Heart right ventricle (tissue), 16 donors: ENCODE data around the gene HSPB8. TPM values are rescaled to one million over a fixed set of nuclear protein-coding genes. Genes with fewer than 3 reads are reported as not detected.

ENCODE experiments used
- ATAC-seq, 8 donors: fragments of 200-7000 bp; cut with Tn5 transposase; one replicate each; pipeline ENCODE4 v1.9.1; 2020; ENCODE audit warnings: mild to moderate bottlenecking in 8 of 8, moderate library complexity in 8 of 8, moderate number of reproducible peaks in 1 of 8
- DNase-seq, 2 donors: peaks; one replicate each; pipeline ENCODE4 v3.0.0-alpha.2; 2020
- H3K27ac ChIP-seq, 10 donors: fragments of 200-600 bp; sonication (generic) in 2 of 10; one replicate each; pipeline versions ENCODE4 v1.5.0 to v1.8.0; 2020 to 2022; ENCODE audit warnings: mild to moderate bottlenecking in 3 of 10
- H3K27me3 ChIP-seq, 7 donors: fragments of 200-600 bp; one replicate each; pipeline ENCODE4 v1.8.0; 2021 to 2022; ENCODE audit warnings: mild to moderate bottlenecking in 2 of 7
- H3K36me3 ChIP-seq, 9 donors: fragments of 200-600 bp; sonication (generic) in 1 of 9; one replicate each; pipeline versions ENCODE4 v1.5.0 to v1.8.0; 2020 to 2022; ENCODE audit warnings: mild to moderate bottlenecking in 2 of 9
- H3K4me1 ChIP-seq, 9 donors: fragments of 200-600 bp; sonication (generic) in 1 of 9; one replicate each; pipeline versions ENCODE4 v1.5.0 to v1.8.0; 2020 to 2022; ENCODE audit warnings: mild to moderate bottlenecking in 4 of 9
- H3K4me3 ChIP-seq, 10 donors: fragments of 200-600 bp; sonication (generic) in 2 of 10; one replicate each; pipeline versions ENCODE4 v1.5.0 to v1.8.0; 2020 to 2022; ENCODE audit warnings: mild to moderate bottlenecking in 7 of 10, moderate library complexity in 2 of 10
- H3K9me3 ChIP-seq, 11 donors: fragments of 200-600 bp in 10 of 11; sonication (generic) in 2 of 11; one replicate each; pipeline versions ENCODE4 v1.5.0 to v1.8.0; 2013 to 2022; ENCODE audit warnings: mild to moderate bottlenecking in 2 of 11, control low read depth in 1 of 11, moderate library complexity in 1 of 11
- WGBS, 2 donors: extraction: QIAGEN DNeasy Blood & Tissue Kit; methylation state at CpG; one replicate each; pipeline ENCODE4 v1.1.7; 2013; ENCODE audit warnings: inconsistent platforms in 1 of 2; 5-methylcytosine and 5-hydroxymethylcytosine counted together
- intact Hi-C, 10 donors: fragments of 100-400 bp; cut with DNase I; formaldehyde crosslinking; loops; one replicate each; pipeline versions ENCODE4 v1.11.1 to v1.14.2; 2022
- polyA plus RNA-seq, 2 donors: library from polyadenylated mRNA; stranded (reverse); fragments of 200-250 nt; gene quantifications; one replicate each; pipeline ENCODE4 v1.2.3, GENCODE V29; 2013
- total RNA-seq, 10 donors: library from RNA; stranded (reverse); fragmentation: NEBNext Ultra II Directional in 3 of 10; extraction: Animal tissue kit (Norgen Biotek cat#: 25700) in 3 of 10; gene quantifications; one replicate each; pipeline versions ENCODE4 v1.2.1 to v1.2.4, GENCODE V29; 2021 to 2023
- TF ChIP-seq, protein P1 (sequence below), 9 donors: fragments of 200-600 bp; sonication (generic) in 2 of 9; IDR thresholded peaks; one replicate each; pipeline versions ENCODE4 v1.5.0 to v1.8.0; 2021 to 2022; ENCODE audit warnings: antibody characterized with exemption in 9 of 9, mild to moderate bottlenecking in 5 of 9, moderate library complexity in 1 of 9
- donor health status: Arrhythmogenic right ventricular cardiomyopathy.
- donor health status: ischemic (EF 13 %, LVEDD 7.1; RV severe dilation, severe dysfunction).
- donor health status: healthy with polysubstance abuse.
- donor health status: DM: no; HTN: yes; CAD: no.
- donor health status: DM: no; HTN: no; CAD: no.
- donor health status: ischemic (EF 25% LVEDD 6.9; RV normal size, moderate dysfunction).
- donor health status: ischemic (EF 25% LVEDD 5.7; RV mildly dilated, moderate dysfunction).
- donor health status: healthy.
- donor health status: DM: yes; HTN: yes; CAD: no.
- donor health status: Ischemic cardiomyopathy.
- donor health status: ischemic (EF 35%, LVEDD 5.7; RV mildly dilated, moderate dysfunction).
- donor health status: nonischemic (EF 11% LVEDD 7.7; RV severe dilation, severe dysfunction).
- donor health status: DM: yes; HTN: yes; CAD: no.
- donor health status: PGD.
- donor health status: ischemic (EF 29% LVEDD 5.4; RV normal size, mild dysfunction).
- donor health status: nonischemic (EF 23%, LVEDD 6.1; RV moderate dilation, normal function).

HSPB8 gene
- total and polyA plus RNA-seq, 12 donors = 250 to 720 (median 539) TPM

DNA sequence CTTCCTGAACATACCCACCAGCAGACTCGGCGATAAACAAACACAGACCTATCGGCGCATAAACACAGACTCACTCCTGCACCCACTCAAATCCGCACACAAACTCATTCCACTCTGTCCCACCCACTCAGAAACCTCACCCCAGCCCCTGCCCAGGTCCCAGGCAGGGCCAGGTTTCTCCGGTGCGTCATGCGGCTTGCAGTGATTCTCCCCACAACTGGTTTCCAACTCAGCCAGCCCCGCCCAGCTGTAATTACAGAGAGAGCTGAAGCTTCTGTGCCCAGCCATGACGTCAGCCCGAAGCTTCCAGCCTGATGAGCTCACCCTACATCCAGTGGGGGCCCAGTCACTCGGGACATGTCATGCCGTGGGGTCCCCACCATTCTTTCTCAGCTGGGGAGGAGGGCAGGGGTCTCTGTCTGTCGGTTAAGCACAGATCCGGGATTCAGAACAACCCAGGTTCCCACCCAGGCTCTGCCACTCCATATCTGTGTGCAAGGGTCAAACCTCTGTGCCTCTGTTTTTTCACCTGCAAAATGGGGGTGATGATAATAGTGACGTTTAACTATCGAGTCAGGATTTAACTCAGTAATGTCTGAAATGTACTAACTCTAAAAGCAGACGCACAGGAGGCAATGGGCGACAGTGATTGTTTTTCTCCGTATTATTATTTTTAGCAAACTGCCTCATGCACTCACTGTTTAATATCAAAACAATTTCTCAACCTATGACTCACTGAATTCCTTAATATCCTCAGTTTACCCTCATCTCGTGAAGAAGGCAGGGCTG, 2.3 kb upstream of the HSPB8 start:
- Histone ChIP-seq H3K27me3 (peaks cover 0 to 13% (median 0%) of the 10 kb centered on the region in 7 donors), H3K4me3 (peak overlapping the region; percentile 15 to 61 (median 48)), H3K27ac (peak overlapping the region; percentile 35 to 99 (median 86)), H3K9me3 (no peaks in the 10 kb centered on the region), H3K4me1 (peaks cover 0 to 49% (median 22%) of the 10 kb centered on the region in 9 donors), H3K36me3 (no peaks in the 10 kb centered on the region)
- TF ChIP-seq, protein P1, sequence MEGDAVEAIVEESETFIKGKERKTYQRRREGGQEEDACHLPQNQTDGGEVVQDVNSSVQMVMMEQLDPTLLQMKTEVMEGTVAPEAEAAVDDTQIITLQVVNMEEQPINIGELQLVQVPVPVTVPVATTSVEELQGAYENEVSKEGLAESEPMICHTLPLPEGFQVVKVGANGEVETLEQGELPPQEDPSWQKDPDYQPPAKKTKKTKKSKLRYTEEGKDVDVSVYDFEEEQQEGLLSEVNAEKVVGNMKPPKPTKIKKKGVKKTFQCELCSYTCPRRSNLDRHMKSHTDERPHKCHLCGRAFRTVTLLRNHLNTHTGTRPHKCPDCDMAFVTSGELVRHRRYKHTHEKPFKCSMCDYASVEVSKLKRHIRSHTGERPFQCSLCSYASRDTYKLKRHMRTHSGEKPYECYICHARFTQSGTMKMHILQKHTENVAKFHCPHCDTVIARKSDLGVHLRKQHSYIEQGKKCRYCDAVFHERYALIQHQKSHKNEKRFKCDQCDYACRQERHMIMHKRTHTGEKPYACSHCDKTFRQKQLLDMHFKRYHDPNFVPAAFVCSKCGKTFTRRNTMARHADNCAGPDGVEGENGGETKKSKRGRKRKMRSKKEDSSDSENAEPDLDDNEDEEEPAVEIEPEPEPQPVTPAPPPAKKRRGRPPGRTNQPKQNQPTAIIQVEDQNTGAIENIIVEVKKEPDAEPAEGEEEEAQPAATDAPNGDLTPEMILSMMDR (IDR thresholded peaks at IDR 0.05) = no peak
- WGBS, 2 donors = 18 to 25% methylated on average over 21 of the region's 21 CpGs
- DNase-seq (peak; percentile 86 to 94), ATAC-seq (peak; percentile 38 to 74 (median 69))
- intact Hi-C loops = loop anchor here in 2 of 10 donors (5.0 to 10.0 kb wide), 3 partner anchors 62 to 71 kb away; no protein-coding TSS in a partner anchor

DNA sequence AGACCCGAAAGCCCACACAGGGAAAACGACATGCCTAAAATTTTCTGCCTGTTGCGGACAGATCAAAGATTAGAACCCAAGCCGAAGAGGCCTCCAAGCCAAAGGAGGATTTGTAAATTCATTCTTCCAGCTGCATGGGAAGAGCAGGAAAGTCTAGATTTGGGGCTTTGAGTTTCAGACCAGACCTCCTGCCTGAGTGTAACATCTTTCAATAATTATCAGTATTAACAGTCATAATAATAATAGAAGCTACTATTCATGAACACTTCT, 1.7 kb upstream of the HSPB8 start:
- 77 to 78% methylated on average over 4 of the region's 4 CpGs for WGBS, 2 donors

DNA sequence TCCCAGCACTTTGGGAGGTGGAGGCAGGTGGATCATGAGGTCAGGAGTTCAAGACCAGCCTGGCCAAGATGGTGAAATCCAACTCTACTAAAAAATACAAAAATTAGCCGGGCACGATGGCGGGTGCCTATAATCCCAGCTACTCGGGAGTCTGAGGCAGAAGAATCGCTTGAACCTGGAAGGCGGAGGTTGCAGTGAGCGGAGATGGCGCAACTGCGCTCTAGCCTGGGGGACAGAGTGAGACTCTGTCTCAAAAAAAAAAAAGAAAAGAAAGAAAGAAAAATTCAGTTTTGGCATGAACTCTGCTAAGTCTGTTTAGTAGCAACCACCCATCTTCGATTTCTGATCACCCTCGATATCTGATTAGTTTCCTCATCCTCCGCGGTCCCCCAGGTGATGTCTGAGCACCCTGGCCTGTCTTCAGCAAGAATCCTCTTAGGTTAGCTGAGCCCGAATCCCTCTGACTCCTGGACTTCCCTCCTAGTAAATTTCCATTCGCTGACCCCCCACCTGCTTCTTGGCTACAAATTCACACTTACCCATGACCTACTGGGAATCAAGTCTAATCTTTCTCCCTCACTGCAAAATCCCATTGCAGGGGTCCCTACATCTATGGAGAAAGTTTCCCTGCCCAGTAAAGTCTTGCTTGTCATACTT, 879 bp upstream of the HSPB8 start:
- WGBS, 2 donors = 88 to 90% methylated on average over 15 of the region's 15 CpGs
- H3K27me3 ChIP-seq = peaks cover 0 to 13% (median 0%) of the 10 kb centered on the region in 7 donors
- peak overlapping the region; percentile 36 to 99 (median 86) for H3K27ac ChIP-seq
- H3K4me1 ChIP-seq = peaks cover 0 to 49% (median 26%) of the 10 kb centered on the region in 9 donors
- no peak for DNase-seq
- peak overlapping the region in 5 of 10 donors; percentile 70 to 89 (median 82) for H3K4me3 ChIP-seq
- TF ChIP-seq, protein P1 (IDR thresholded peaks at IDR 0.05) = no peak
- ATAC-seq = no peak
- no peaks in the 10 kb centered on the region for H3K9me3 ChIP-seq
- intact Hi-C loops = loop anchor here in 2 of 10 donors (1.0 to 10.0 kb wide), 4 partner anchors 30 to 69 kb away; no protein-coding TSS in a partner anchor
- no peaks in the 10 kb centered on the region for H3K36me3 ChIP-seq

More for the DNA sequence above, 1.7 kb upstream of the HSPB8 start:
- DNase-seq (no peak), ATAC-seq (no peak)
- Histone ChIP-seq H3K27me3 (peaks cover 0 to 13% (median 0%) of the 10 kb centered on the region in 7 donors), H3K36me3 (no peaks in the 10 kb centered on the region), H3K4me1 (peaks cover 0 to 49% (median 25%) of the 10 kb centered on the region in 9 donors), H3K9me3 (no peaks in the 10 kb centered on the region), H3K4me3 (peak overlapping the region in 2 of 10 donors; percentile 53 to 61), H3K27ac (peak overlapping the region; percentile 27 to 99 (median 86))
- intact Hi-C loops = loop anchor here in 2 of 10 donors (5.0 to 10.0 kb wide), 3 partner anchors 62 to 70 kb away; no protein-coding TSS in a partner anchor
- TF ChIP-seq, protein P1 (IDR thresholded peaks at IDR 0.05) = no peak

- Histone ChIP-seq H3K27me3 (peaks cover 0 to 13% (median 0%) of the 10 kb centered on the region in 7 donors), H3K27ac (peak overlapping the region; percentile 87 to 99 (median 94)), H3K9me3 (no peaks in the 10 kb centered on the region), H3K4me1 (peaks cover 0 to 62% (median 36%) of the 10 kb centered on the region in 9 donors), H3K36me3 (no peaks in the 10 kb centered on the region), H3K4me3 (peak overlapping the region; percentile 58 to 89 (median 72))
- intact Hi-C loops = loop anchor here in 4 of 10 donors (5.0 to 10.0 kb wide), 6 partner anchors 62 to 195 kb away; no protein-coding TSS in a partner anchor
- 19 to 25% methylated on average over 18 of the region's 18 CpGs for WGBS, 2 donors
- ATAC-seq = peak; percentile 4 to 51 (median 26)
- DNase-seq = peak in 1 of 2 donors; percentile 66
- TF ChIP-seq, protein P1 (IDR thresholded peaks at IDR 0.05) = no peak
These were observed 747 bp downstream of the HSPB8 start for GRCh38 chr12:119179335-119180021.
